Activated naive CD4-positive, alpha-beta T cell treated with anti-CD3 and anti-CD28 coated beads, Interleukin-2, amount 10 ng/mL, durations not matched to agents 7 days and 5 days (primary cell): ENCODE measurements around the gene RNF8.
"Not testable (repeated sequence)": the region's sequence is repeated elsewhere in the genome, so short reads cannot be mapped to it uniquely, and the experiment has no call there.

ENCODE experiments used
- CTCF ChIA-PET: fragments of 350-600 bp; sonication (Branson Sonifier 250); formaldehyde crosslinking; loops from one replicate; lab custom pipeline; 2021; ENCODE audit warnings: antibody characterized with exemption; lab: Charles Lee
- DNase-seq: peaks from one replicate; pipeline ENCODE4 v3.0.0-alpha.2; 2020
- H3K27ac Mint-ChIP-seq: one replicate; pipeline ENCODE4 v1.8.0; 2021; ENCODE audit warnings: mild to moderate bottlenecking, moderate library complexity, mixed read lengths
- H3K27me3 Mint-ChIP-seq: one replicate; pipeline ENCODE4 v1.8.0; 2021; ENCODE audit warnings: mild to moderate bottlenecking, mixed read lengths
- H3K36me3 Mint-ChIP-seq: one replicate; pipeline ENCODE4 v1.8.0; 2021; ENCODE audit warnings: mixed read lengths
- H3K4me1 Mint-ChIP-seq: one replicate; pipeline ENCODE4 v1.8.0; 2021; ENCODE audit warnings: mixed read lengths
- H3K4me3 Mint-ChIP-seq: one replicate; pipeline ENCODE4 v1.8.0; 2021; ENCODE audit warnings: mild to moderate bottlenecking, moderate library complexity, mixed read lengths
- H3K9me3 Mint-ChIP-seq: one replicate; pipeline ENCODE4 v1.8.0; 2021; ENCODE audit warnings: mixed read lengths

Gene RNF8

DNA sequence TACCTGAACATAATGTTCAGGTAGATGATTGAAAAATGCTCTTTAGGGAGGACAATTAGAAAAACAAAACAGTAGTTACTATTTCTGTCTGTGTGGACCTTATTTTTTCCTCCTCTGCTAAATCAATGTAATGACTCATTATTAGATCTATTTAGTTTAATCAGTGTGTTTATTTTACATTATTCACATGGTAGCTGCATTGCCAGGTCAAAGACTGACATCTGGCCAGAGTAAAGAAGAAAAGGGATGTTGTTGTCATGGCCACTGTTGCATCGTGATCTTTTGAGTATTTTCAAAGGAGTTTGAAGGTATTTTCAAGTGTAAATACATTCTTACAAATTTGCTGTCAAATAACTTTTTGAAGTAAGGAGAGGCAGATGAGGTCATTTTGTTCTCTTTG, 85.1 kb downstream of the RNF8 start:
- DNase-seq, result no peak
- Mint-ChIP-seq H3K4me1 (peaks cover 64% of the 10 kb centered on the region), H3K4me3 (no peak overlapping the region), H3K27ac (peak overlapping the region; percentile 68), H3K36me3 (peaks cover 53% of the 10 kb centered on the region), H3K27me3 (no peaks in the 10 kb centered on the region), H3K9me3 (no peaks in the 10 kb centered on the region)
- CTCF ChIA-PET, result interaction anchor here (0.6 to 1.0 kb wide), 3 partner anchors 50 to 420 kb away, joined by 3 to 4 read pairs (median 4); no protein-coding TSS in a partner anchor

DNA sequence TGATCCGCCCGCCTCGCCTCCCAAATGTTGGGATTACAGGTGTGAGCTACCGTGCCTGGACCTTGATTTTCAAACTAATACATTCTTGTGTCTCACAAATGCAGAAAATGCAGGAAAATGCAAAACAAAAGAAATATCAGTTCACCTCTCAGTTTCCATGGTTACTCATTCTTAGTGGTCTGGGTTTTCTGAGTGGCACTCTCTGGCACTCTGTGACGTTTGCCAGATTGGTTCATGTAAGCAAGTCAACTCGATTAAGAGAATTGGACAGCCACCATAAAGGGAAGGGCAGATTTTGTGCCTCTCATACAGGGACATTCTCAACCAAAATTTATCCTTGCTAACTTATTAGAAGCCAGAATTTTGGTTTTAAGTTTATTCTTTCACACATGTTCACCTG, 87.9 kb downstream of the RNF8 start:
- Mint-ChIP-seq H3K4me1 (peaks cover 39% of the 10 kb centered on the region), H3K4me3 (no peak overlapping the region), H3K27ac (peak overlapping the region; percentile 94), H3K27me3 (no peaks in the 10 kb centered on the region), H3K9me3 (no peaks in the 10 kb centered on the region), H3K36me3 (peaks cover 65% of the 10 kb centered on the region)
- no peak for DNase-seq
- CTCF ChIA-PET, result interaction anchor here (1.1 to 1.5 kb wide), 2 partner anchors 10 to 13 kb away, joined by 3 read pairs; no protein-coding TSS in a partner anchor

DNA sequence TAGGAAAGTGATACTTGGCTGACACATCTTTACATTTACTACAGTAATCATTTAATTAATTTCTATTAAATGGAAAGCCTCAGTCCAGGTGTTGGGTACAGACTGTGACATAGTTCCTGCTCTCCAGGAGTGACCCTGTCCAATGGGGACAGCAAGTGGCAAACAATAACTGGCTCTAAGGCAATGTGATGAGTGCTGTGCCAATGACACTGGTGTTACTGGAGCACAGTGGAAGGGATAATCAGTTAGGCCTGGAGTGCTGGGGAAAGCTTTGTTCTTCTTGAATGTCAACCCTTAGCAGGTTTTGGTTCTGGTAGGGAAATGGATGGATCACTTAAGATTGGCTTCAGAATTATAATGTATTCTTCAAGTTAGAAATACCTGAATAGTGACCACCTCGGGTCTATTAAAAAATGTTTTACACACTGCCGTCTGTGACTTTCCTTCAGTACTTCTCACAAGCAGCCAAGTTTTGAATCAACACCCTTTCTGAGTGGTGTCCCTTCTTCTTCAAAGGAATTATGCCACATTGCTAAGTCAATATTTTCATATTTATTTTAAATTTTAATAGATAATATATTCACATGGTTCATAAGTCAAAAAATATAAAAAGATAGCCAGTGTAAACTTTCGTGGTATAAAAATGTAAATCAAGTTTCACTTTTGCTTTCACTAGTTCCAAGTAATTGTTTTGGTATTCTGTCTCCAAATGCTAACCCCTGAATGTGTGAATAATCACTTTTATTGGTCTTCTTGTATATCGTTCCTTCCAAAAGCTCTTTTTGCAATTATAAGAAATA, 88.8 kb downstream of the RNF8 start:
- H3K27me3 Mint-ChIP-seq, result no peaks in the 10 kb centered on the region
- DNase-seq, result no peak
- peaks cover 34% of the 10 kb centered on the region for H3K4me1 Mint-ChIP-seq
- H3K27ac Mint-ChIP-seq, result peak overlapping the region; percentile 94
- H3K4me3 Mint-ChIP-seq, result peak overlapping the region; percentile 78
- no peaks in the 10 kb centered on the region for H3K9me3 Mint-ChIP-seq
- CTCF ChIA-PET, result interaction anchor here (1.1 kb wide), 1 partner anchor 9 kb away, joined by 3 read pairs; no protein-coding TSS in a partner anchor
- peaks cover 63% of the 10 kb centered on the region for H3K36me3 Mint-ChIP-seq

DNA sequence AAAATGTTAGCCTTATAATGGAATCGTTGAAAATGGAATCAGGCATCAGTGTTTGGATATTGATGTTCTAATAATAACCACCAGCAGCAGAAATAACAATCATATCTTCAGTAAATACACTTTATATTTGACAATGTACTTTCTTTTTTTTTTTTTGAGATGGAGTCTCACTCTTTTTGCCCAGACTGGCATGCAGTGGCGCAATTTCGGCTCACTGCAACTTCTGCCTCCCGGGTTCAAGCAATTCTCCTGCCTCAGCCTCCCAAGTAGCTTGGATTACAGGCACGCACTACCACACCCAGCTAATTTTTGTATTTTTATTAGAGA, 89.4 kb downstream of the RNF8 start:
- not testable (repeated sequence) for H3K9me3 Mint-ChIP-seq, H3K27me3 Mint-ChIP-seq, DNase-seq
- peak overlapping the region; percentile 94 for H3K27ac Mint-ChIP-seq
- CTCF ChIA-PET, result interaction anchor here (0.8 kb wide), 1 partner anchor 74 kb away, joined by 3 read pairs; no protein-coding TSS in a partner anchor
- peak overlapping the region; percentile 78 for H3K4me3 Mint-ChIP-seq
- peaks cover 57% of the 10 kb centered on the region for H3K36me3 Mint-ChIP-seq
- peaks cover 30% of the 10 kb centered on the region for H3K4me1 Mint-ChIP-seq
